Activated CD8-positive, alpha-beta T cell treated with anti-CD3 and anti-CD28 coated beads, Interleukin-2, amount 10 ng/mL, durations not matched to agents 7 days and 5 days (primary cell): ENCODE results near the gene DAO. TPM values are rescaled to one million over a fixed set of nuclear protein-coding genes. Genes with fewer than 3 reads are reported as not detected.
"Not testable (repeated sequence)": the region's sequence is repeated elsewhere in the genome, so short reads cannot be mapped to it uniquely, and the experiment has no call there.

ENCODE experiments used
- ATAC-seq: fragments of 150-1000 bp; cut with Tn5 transposase; one replicate; pipeline ENCODE4 v1.10.0; 2021; ENCODE audit warnings: moderate library complexity
- CTCF ChIA-PET: fragments of 350-600 bp; sonication (Branson Sonifier 250); formaldehyde crosslinking; loops from one replicate; lab custom pipeline; 2021; ENCODE audit warnings: antibody characterized with exemption; lab: Charles Lee
- POLR2A ChIA-PET: fragments of 350-600 bp; sonication (Branson Sonifier 250); formaldehyde crosslinking; loops from one replicate; lab custom pipeline; 2021; ENCODE audit warnings: antibody characterized with exemption; lab: Charles Lee
- DNase-seq: peaks from one replicate; pipeline ENCODE4 v3.0.0-alpha.2; 2020
- H3K27ac Mint-ChIP-seq: one replicate; pipeline ENCODE4 v1.8.0; 2021; ENCODE audit warnings: mild to moderate bottlenecking, mixed read lengths
- H3K27me3 Mint-ChIP-seq: one replicate; pipeline ENCODE4 v1.8.0; 2021; ENCODE audit warnings: low read depth, mixed read lengths
- H3K36me3 Mint-ChIP-seq: one replicate; pipeline ENCODE4 v1.8.0; 2021; ENCODE audit warnings: low read depth, mixed read lengths
- H3K4me1 Mint-ChIP-seq: one replicate; pipeline ENCODE4 v1.8.0; 2021; ENCODE audit warnings: low read depth, mixed read lengths
- H3K4me3 Mint-ChIP-seq: one replicate; pipeline ENCODE4 v1.8.0; 2021; ENCODE audit warnings: mild to moderate bottlenecking, mixed read lengths
- H3K9me3 Mint-ChIP-seq: one replicate; pipeline ENCODE4 v1.8.0; 2022; ENCODE audit warnings: mixed read lengths; ENCODE audit not compliant: insufficient read depth
- total RNA-seq, 2 experiments: library from RNA; stranded (reverse); gene quantifications; one replicate each; pipeline ENCODE4 v1.2.3, GENCODE V29; 2021

DAO gene
- total RNA-seq, 2 experiments from 2014 or later, result not detected

DNA sequence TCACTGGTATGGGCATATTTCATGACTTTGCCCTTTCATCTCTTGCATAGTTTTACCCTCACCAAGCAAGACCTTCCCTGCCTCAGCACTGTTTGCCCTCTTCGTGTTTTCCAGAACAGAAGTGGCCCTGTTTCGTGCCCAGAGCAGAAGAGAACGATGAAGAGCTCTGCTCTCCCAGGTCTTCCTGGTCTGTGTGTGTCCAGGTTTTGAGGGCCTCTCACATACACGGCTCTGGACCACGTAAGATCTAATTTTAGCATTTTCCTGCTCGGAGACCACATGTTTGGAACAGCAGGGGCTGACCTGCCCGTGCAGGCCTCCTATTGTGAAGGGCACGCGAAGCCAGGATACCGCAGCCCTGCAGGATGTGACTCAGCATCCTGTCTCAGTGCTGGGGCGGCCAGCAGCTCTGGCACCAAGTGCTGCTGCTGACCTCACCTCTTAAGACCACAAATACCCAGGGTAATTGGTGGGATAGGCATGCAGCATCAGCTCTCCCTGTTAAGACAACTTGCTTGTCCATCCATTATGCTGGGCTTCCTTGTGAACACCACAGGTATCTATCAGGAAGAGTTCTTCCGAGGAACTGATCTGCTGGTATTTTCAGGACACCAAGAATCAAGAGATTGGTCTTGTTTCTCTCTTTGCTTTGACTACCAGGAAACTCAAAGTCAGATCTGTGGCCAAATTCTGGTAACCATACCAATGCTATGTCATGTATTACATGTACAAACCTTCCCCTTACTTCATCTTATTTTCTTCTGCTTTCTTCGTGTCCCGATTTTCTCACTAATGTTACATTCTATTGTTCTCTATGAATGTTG is 41.5 kb upstream of the DAO start:
- Mint-ChIP-seq H3K9me3 (no peaks in the 10 kb centered on the region), H3K27me3 (no peaks in the 10 kb centered on the region), H3K36me3 (peaks cover 60% of the 10 kb centered on the region), H3K27ac (peak overlapping the region; percentile 86), H3K4me1 (peaks cover 68% of the 10 kb centered on the region), H3K4me3 (peak overlapping the region; percentile 42)
- peak; percentile 88 for DNase-seq
- peak; percentile 93 for ATAC-seq
- ChIA-PET CTCF (interaction anchor here (0.8 to 2.1 kb wide), 5 partner anchors 11 to 174 kb away, joined by 3 to 9 read pairs (median 4); partner anchors contain the start of gene SSH1), POLR2A (interaction anchor here (0.6 to 3.9 kb wide), 8 partner anchors 13 to 276 kb away, joined by 3 to 27 read pairs (median 3); partner anchors contain the start of genes ISCU and SSH1)

DNA sequence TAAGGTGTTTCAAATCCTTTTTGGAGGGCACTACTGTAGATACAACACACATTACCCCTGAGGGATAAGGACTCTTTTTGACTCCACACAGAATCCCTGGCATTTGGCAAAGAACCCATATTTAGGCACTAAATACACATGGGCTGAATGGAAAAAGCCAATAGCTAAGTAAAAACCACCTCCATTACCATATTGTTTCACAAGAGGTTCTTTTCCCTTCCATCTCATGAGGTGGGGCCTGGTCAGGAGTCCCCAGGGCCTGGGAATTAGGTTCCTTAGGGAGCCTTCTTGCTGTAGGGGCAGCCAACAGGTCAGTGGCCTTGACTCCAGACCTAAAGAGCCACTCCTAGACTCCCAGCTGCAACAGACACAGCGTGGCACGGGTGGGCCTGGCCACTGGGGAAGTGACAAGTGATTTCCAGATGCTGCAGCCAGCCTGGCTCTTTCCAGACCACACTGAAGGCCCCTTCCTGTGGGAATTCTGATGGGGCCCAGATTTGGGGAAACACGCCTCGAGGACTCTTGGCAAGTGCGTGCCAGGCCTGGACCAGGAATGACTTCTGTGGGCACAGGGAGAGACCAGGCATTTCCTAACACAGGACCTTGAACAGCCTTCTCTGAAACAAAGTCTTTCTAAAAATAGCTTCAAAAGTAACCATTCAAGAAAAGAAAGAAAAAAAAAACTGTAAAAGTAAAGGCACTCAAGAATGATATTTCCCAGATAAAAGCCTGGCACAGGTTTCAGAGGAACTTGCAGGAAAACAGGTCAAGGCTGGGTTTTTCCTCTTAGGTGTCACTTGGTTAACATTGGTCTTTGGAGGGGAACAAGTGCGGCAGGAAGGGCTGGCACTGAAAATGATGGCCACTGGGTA is 40.6 kb upstream of the DAO start:
- POLR2A ChIA-PET, result interaction anchor here (1.2 to 3.9 kb wide), 4 partner anchors 12 to 19 kb away, joined by 3 to 27 read pairs (median 8); partner anchors contain the start of gene SSH1
- CTCF ChIA-PET, result interaction anchor here (1.2 to 2.1 kb wide), 5 partner anchors 10 to 175 kb away, joined by 3 to 9 read pairs (median 4); partner anchors contain the start of gene SSH1
- H3K27me3 Mint-ChIP-seq, result no peaks in the 10 kb centered on the region
- H3K9me3 Mint-ChIP-seq, result no peaks in the 10 kb centered on the region
- H3K36me3 Mint-ChIP-seq, result peaks cover 54% of the 10 kb centered on the region
- H3K4me1 Mint-ChIP-seq, result peaks cover 61% of the 10 kb centered on the region
- H3K4me3 Mint-ChIP-seq, result peak overlapping the region; percentile 42
- H3K27ac Mint-ChIP-seq, result peak overlapping the region; percentile 86
- DNase-seq (no peak), ATAC-seq (peak; percentile 4)

DNA sequence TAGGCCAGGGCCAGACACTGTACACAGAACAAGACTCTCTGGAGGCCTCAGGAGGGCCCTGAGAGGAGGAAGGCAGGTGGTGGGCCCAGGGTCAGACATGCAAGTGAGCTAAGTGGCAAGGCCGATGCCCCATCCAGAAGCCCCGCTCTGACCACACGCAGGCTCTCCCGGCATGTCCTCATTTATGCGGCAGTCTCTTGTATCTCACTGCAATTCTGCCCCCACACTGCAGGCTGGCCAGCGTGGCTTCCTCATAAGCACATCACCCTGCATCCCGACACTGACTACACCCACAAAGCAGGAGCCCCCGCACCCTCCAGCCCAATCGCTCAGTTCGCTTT is 40.0 kb upstream of the DAO start:
- no peaks in the 10 kb centered on the region for H3K9me3 Mint-ChIP-seq

DNA sequence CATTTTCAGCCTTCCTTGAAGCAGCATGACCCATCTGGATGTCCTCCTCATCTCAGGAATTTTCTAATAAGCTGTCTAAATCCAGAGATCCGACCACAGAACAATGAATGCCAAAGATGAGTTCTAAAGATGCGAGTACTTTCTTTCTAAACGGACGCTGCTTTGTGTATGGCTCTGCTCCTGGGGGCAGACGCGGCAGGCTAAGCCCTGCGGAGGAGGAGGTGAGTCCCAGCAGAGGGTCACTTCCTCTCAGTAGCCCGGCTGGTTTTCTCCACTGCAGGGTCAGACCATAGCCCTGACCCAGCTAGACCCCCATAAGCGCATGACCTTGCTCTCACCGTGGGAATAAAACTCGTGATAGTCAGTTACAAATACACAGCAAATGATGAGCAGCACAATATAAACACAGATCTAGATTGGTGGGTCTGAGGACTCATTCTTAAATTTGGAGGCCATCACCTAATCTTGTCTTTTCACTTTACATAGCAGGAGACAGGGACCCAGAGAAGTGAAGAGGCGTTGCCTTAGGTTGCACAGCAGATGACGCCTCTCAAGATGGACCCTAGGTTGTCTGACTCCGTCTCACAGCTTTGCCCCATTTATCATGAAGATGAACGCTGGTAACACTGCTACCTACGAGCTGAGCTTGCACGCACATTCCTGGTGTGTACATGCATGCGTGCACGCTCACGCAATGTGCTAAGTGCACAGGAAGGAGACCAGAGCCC is 39.1 kb upstream of the DAO start:
- Mint-ChIP-seq H3K4me1 (peaks cover 50% of the 10 kb centered on the region), H3K27me3 (no peaks in the 10 kb centered on the region), H3K27ac (peak overlapping the region; percentile 75), H3K4me3 (no peak overlapping the region), H3K9me3 (no peaks in the 10 kb centered on the region), H3K36me3 (peaks cover 44% of the 10 kb centered on the region)
- CTCF ChIA-PET, result no interaction called here
- POLR2A ChIA-PET, result interaction anchor here (3.9 kb wide), 1 partner anchor 17 kb away, joined by 27 read pairs; the partner anchor contains the start of gene SSH1
- ATAC-seq (no peak), DNase-seq (no peak)

More for the DNA sequence above, 40.0 kb upstream of the DAO start:
- H3K27me3 Mint-ChIP-seq, result no peaks in the 10 kb centered on the region
- DNase-seq (no peak), ATAC-seq (no peak)
- ChIA-PET CTCF (interaction anchor here (1.3 to 2.1 kb wide), 2 partner anchors 13 to 175 kb away, joined by 3 to 9 read pairs; no protein-coding TSS in a partner anchor), POLR2A (interaction anchor here (1.2 to 3.9 kb wide), 2 partner anchors 11 to 18 kb away, joined by 3 to 27 read pairs; partner anchors contain the start of gene SSH1)
- peak overlapping the region; percentile 86 for H3K27ac Mint-ChIP-seq
- H3K4me3 Mint-ChIP-seq, result no peak overlapping the region
- peaks cover 57% of the 10 kb centered on the region for H3K4me1 Mint-ChIP-seq
- H3K36me3 Mint-ChIP-seq, result peaks cover 49% of the 10 kb centered on the region

DNA sequence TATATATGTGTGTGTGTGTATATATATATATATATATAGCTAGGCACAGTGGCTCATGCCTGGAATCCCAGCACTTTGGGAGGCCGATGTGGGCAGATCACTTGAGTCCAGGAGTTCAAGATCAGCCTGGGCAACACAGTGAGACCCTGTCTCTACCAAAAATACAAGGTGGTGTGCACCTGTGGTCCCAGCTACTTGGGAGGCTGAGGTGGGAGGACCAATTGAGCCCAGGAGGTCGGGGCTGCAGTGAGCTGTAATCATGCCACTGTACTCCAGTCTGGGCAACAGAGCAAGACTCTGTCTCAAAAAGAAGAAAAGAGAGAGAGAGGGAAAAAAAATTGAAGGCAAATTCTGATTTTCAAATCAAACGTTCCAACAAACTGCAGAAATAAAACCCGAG is 38.1 kb upstream of the DAO start:
- peaks cover 42% of the 10 kb centered on the region for H3K4me1 Mint-ChIP-seq
- DNase-seq, ATAC-seq, H3K4me3 Mint-ChIP-seq, CTCF ChIA-PET, H3K27me3 Mint-ChIP-seq, H3K9me3 Mint-ChIP-seq: not testable (repeated sequence)
- H3K36me3 Mint-ChIP-seq, result peaks cover 46% of the 10 kb centered on the region
- peak overlapping the region; percentile 49 for H3K27ac Mint-ChIP-seq
- POLR2A ChIA-PET, result interaction anchor here (1.1 kb wide), 1 partner anchor 16 kb away, joined by 3 read pairs; the partner anchor contains the start of gene SSH1

DNA sequence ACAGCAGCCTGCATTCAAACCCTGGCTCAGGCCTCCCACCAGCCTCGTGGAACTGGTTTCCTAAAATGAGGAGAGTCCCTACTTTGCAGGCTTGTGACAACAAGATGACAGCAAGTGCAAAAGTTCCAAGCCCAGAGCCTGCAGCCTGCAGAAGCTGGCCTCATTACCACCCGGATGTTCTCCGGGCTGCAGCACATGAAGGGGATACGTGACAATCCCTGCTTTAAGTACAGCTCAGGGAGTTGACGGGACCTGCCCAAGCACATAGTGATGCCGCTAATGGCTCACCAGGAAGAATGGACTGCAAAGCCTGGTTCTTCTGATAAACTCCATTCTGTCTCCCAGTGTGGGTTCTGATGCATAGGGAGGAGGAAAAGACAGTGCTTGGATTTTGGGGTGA is 37.5 kb upstream of the DAO start:
- no peaks in the 10 kb centered on the region for H3K9me3 Mint-ChIP-seq
- H3K4me3 Mint-ChIP-seq, result no peak overlapping the region
- peak overlapping the region; percentile 25 for H3K27ac Mint-ChIP-seq
- H3K4me1 Mint-ChIP-seq, result peaks cover 37% of the 10 kb centered on the region
- ChIA-PET CTCF (no interaction called here), POLR2A (interaction anchor here (1.1 kb wide), 1 partner anchor 15 kb away, joined by 3 read pairs; the partner anchor contains the start of gene SSH1)
- H3K36me3 Mint-ChIP-seq, result peaks cover 48% of the 10 kb centered on the region
- DNase-seq (no peak), ATAC-seq (no peak)
- H3K27me3 Mint-ChIP-seq, result no peaks in the 10 kb centered on the region

DNA sequence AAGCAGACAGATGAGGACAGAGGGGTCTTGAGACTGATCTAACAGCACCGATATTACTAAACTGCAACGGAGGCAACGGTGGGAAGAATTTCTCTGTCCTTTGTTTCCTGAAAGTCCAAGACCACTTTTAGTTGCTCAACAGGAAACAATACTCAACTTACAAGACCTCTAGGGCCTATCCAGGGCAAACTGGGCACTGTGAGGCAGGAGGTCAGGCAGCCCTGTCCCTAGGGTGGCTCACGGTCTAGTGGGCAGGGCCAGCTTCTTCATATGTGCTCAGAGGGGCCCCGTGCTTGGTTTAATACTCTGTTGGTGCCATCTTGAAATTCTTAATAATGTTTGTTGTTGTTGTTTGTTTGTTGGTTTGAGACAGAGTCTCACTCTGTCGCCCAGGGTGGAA is 36.7 kb upstream of the DAO start:
- POLR2A ChIA-PET, result interaction anchor here (0.6 kb wide), 1 partner anchor 37 kb away, joined by 4 read pairs; no protein-coding TSS in a partner anchor
- ATAC-seq, result no peak
- no peaks in the 10 kb centered on the region for H3K27me3 Mint-ChIP-seq
- peaks cover 28% of the 10 kb centered on the region for H3K4me1 Mint-ChIP-seq
- CTCF ChIA-PET, result no interaction called here
- H3K9me3 Mint-ChIP-seq, result no peaks in the 10 kb centered on the region
- H3K36me3 Mint-ChIP-seq, result peaks cover 53% of the 10 kb centered on the region
- no peak overlapping the region for H3K27ac Mint-ChIP-seq
- no peak overlapping the region for H3K4me3 Mint-ChIP-seq
- no peak for DNase-seq

DNA sequence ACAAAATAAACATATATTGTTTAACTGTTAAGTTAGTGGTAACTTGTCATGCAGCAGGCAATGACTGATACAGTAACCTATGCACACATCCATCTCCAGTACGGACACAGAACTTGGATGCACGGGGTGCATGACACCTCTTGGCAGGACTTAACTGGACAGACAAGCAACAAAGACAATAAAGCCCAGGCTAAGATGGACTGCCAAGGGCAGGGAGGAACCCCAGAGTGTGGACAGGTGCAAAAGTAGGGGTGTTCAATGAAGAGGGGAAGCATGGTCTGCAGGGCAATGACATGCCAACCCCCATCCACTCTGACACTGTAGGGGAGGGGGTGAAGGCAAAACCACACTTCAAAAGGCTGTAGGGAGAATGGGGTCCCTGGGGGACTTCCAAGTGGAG is 34.2 kb upstream of the DAO start:
- POLR2A ChIA-PET, result no interaction called here
- Mint-ChIP-seq H3K27ac (no peak overlapping the region), H3K36me3 (peaks cover 45% of the 10 kb centered on the region), H3K9me3 (no peaks in the 10 kb centered on the region), H3K4me3 (no peak overlapping the region), H3K27me3 (no peaks in the 10 kb centered on the region), H3K4me1 (peaks cover 8% of the 10 kb centered on the region)
- ATAC-seq, result no peak
- CTCF ChIA-PET, result no interaction called here
- no peak for DNase-seq

DNA sequence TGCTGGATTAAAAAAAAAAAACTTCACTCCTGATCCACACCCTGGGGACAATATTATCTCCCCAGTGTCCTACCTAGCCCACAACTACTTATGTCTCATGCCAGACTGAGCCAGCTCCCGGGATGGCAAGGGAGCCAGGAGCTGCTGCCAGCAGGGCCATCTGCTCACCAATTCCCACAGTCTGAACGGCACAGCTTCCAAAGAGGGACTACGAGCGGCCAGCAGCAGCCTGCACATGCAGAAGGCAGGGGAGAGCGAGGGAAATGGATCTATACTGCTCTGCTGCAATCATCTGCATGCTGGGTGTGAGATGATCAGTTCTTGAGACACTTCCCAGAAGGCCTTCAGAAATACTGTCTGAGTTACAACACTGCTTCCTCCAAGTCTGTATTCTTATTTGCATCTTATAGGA is 33.6 kb upstream of the DAO start:
- Mint-ChIP-seq H3K36me3 (peaks cover 43% of the 10 kb centered on the region), H3K9me3 (no peaks in the 10 kb centered on the region), H3K27ac (no peak overlapping the region), H3K27me3 (no peaks in the 10 kb centered on the region), H3K4me1 (peaks cover 8% of the 10 kb centered on the region), H3K4me3 (no peak overlapping the region)
- ATAC-seq, result no peak
- no peak for DNase-seq
- CTCF ChIA-PET, result no interaction called here
- POLR2A ChIA-PET, result no interaction called here

DNA sequence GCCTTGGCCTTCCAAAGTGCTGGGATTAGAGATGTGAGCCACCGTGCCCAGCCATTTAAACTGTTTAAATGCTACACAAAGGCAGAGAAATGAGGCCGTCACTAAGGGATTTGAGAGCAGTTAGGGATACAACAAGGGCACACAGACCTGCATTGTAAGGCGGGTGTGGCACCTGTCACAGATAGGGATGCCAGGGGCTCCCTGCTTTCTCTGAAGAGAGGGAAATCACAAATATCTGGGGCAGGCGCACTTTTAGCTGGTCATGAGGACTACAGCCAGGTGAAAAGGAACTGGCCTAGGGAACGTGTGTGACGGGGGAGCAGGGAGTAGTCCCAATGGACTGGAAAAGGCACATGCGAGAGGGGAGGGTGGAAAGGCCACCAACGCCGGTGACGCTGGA is 32.2 kb upstream of the DAO start:
- no peak for DNase-seq
- no peak overlapping the region for H3K27ac Mint-ChIP-seq
- H3K9me3 Mint-ChIP-seq, result no peaks in the 10 kb centered on the region
- H3K4me3 Mint-ChIP-seq, result no peak overlapping the region
- POLR2A ChIA-PET, result no interaction called here
- no peak for ATAC-seq
- peaks cover 7% of the 10 kb centered on the region for H3K4me1 Mint-ChIP-seq
- no peaks in the 10 kb centered on the region for H3K27me3 Mint-ChIP-seq
- CTCF ChIA-PET, result no interaction called here
- H3K36me3 Mint-ChIP-seq, result peaks cover 39% of the 10 kb centered on the region

DNA sequence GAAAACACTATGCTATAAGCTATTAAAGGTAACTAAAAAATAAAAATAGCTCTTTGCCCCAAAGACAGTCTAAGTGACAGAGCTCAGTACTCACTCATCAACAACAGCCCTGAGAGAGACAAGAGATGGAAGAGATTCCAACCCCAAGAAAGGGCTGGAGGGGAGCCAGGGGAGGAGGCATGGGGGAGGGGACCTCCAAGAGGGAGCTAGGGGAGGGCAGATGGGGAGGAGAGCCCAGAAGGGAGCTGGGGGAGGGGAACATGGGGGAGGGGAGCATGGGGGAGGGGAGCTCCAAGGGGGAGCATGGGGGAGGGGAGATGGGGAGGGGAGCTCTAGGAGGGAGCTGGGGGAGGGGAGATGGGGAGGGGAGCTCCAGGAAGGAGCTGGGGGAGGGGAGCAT is 30.2 kb upstream of the DAO start:
- DNase-seq, result no peak
- H3K4me3 Mint-ChIP-seq, result no peak overlapping the region
- H3K27me3 Mint-ChIP-seq, result no peaks in the 10 kb centered on the region
- no peak for ATAC-seq
- H3K9me3 Mint-ChIP-seq, result no peaks in the 10 kb centered on the region
- H3K27ac Mint-ChIP-seq, result peak overlapping the region; percentile 46
- ChIA-PET CTCF (interaction anchor here (0.7 to 1.5 kb wide), 3 partner anchors 11 to 186 kb away, joined by 3 to 4 read pairs (median 3); no protein-coding TSS in a partner anchor), POLR2A (no interaction called here)
- H3K36me3 Mint-ChIP-seq, result peaks cover 47% of the 10 kb centered on the region
- H3K4me1 Mint-ChIP-seq, result peaks cover 16% of the 10 kb centered on the region
